CD4-positive, alpha-beta T cell treated with Interleukin-1 beta for 1 hour (primary cell): Measurements from ENCODE around the gene DRICH1.
"Not testable (repeated sequence)": the region's sequence is repeated elsewhere in the genome, so short reads cannot be mapped to it uniquely, and the experiment has no call there.

Experiments
- DNase-seq, 2 donors: peaks; one replicate each; pipeline ENCODE4 v3.0.0-alpha.2; 2020 to 2022

The DRICH1 gene

GRCh38 chr22:23565915-23566704 lies 66.0 kb downstream of the DRICH1 start:
- no peak for DNase-seq

DNA sequence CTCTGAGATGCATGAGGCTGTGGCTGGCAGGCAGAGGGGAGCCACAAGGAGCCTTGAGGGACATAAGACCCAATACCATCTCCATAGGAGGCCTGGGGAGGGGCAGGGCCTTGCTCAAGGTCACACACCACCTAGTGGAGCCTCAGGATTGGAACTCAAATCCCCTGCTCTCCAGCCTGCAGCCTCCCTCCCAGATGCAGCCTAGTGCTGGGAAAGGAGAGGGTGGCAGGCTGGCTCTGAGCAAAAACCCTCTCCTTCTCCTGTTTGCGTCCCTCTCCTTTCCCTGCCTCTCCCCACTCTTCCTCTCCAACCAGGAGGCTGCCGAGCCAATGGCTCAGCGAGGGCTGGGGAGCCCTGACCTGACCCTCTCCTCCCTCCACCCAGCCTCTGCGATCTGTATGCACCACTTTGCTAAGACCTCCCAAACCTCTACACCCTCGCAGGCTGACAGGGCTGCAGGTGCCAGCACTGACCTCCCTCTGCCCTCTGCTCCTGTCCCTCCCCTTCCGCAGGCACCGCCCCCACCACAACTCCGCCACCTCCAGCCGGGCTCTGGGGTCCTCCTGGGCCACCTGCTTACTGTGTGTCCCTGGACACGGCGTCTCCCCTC lies 66.7 kb downstream of the DRICH1 start:
- DNase-seq = no peak

DNA sequence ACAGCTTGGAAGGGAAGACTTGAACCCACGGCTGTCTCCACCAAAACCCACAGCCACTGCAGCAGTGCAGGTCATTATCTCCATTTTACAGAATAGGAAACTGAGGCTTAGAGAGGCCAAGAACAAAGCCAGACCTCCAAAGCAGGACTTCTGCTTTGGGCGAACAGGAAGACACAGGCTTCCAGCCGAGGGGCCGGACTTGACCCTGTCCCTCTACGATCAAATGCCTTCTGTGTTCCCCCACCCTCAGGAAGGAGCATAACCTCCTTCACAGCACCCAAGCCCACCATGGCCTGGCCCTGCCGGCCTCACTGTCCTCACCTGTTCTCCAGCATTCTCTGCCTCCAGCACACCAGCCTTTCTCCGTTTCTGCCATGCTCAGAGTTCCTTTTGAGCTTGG lies 67.8 kb downstream of the DRICH1 start:
- DNase-seq = no peak

- no peak for DNase-seq
Measured at GRCh38 chr22:23563111-23563510, 69.0 kb downstream of the DRICH1 start.

DNA sequence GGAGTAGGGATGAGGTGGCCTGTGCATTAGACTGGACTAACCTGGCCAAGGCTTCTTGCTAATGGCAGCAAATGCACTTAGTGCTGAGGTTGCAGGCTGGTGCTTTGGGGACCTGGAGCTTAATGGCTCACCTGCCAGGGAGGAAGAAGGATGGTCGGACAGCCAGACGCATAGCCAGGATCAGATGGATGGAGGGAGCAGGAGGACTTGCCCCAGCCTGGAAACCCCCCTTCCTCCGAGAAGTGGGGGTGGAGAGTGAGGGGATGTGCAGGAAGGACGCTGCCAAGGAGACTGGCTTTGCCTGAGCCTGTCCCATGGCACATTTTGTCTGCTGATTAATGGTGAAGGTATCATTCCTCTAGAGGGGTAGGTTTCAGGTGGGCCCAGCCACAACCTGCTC lies 69.9 kb downstream of the DRICH1 start:
- DNase-seq = no peak

GRCh38 chr22:23561025-23561510 lies 71.1 kb downstream of the DRICH1 start:
- DNase-seq = not testable (repeated sequence)

DNA sequence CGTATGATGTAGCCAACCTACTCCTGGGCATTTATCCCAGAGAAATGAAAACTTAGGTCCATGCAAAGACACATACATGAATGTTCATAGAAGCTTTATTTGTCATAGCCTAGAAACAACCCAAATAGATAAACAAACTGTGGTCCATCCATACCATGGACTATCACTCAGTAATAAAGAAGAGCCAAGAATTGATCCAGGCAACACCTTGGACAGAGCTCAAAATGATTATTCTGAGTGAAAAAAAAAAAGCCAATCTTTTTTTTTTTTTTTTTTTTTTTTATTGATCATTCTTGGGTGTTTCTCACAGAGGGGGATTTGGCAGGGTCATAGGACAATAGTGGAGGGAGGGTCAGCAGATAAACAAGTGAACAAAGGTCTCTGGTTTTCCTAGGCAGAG lies 71.9 kb downstream of the DRICH1 start:
- DNase-seq = not testable (repeated sequence)
